IPS-11a (cell line): ENCODE results near the gene DDX59.
A peak's percentile ranks its signal among the peaks of the same experiment; 100 is the strongest.

ENCODE experiments used
- H3K4me3 ChIP-seq: one replicate; pipeline ENCODE4 v1.5.1; 2013; ENCODE audit warnings: low read depth, low read length, control low read depth

DDX59 gene

DNA sequence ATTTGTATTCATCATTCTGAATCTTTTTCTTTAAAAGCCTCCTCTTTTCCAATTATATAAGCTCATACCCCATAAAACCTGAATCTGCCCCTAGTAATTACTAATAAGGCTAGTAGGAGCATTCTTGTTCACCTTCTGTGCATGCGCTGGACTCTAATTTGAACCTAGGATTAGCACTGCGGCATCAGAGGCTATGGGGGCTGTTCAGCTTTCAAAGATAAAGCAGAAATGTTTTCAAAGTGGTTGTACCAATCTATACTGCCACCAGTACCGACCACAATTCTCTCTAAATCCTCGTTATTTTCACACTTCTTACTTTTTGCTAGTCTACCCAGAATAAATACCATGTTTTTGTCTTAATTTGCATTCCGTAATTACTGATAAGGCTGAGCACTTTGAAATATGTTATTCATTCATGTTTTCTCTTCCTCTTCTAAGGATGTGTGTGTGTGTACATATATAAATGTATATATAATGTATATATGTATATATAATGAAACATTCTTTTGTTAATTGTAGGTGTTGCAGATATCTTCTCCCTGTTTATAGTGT, 1.6 kb upstream of the DDX59 start:
- H3K4me3 ChIP-seq, result no peak overlapping the region

DNA sequence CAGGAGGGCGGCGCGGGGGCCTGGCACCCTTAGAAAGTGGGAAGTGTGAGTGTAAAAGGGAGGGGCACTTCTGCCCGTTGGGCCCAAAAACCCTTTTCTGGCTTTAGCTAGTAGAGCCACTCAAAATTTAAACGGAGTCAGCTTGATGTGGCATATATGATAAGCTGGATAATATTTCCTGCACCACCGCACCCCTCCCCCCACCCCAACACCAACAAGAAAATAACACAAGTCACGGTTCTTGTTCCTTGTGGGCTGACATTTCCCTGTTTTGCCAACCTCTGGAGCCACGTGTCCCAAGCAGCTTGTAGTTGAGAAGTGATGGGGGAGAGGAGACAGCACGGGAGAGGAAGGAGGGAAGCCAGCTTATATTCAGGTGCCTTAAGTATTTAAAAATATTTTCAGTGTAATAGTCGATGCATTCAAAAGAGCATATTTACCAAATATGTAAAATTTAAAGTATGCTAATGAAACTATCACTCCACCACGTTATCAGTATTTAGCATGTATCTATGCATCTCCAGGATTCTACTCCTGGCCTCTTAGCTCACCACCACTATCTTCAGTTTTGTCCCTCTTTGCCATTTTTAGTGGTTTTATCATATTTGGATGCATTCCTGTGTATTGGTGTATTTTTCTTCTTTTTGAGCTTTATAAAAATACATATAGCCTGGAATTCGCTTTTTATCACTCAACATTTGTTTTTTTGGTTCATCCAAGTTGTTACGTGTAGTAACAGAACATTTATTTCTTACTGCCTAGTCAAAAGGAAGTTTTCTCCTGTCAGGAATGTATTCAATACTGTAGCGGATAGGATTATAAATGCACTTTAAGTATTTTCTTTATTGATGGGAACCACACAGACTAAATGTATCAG, 773 bp upstream of the DDX59 start:
- peak overlapping the region; percentile 62 for H3K4me3 ChIP-seq

DNA sequence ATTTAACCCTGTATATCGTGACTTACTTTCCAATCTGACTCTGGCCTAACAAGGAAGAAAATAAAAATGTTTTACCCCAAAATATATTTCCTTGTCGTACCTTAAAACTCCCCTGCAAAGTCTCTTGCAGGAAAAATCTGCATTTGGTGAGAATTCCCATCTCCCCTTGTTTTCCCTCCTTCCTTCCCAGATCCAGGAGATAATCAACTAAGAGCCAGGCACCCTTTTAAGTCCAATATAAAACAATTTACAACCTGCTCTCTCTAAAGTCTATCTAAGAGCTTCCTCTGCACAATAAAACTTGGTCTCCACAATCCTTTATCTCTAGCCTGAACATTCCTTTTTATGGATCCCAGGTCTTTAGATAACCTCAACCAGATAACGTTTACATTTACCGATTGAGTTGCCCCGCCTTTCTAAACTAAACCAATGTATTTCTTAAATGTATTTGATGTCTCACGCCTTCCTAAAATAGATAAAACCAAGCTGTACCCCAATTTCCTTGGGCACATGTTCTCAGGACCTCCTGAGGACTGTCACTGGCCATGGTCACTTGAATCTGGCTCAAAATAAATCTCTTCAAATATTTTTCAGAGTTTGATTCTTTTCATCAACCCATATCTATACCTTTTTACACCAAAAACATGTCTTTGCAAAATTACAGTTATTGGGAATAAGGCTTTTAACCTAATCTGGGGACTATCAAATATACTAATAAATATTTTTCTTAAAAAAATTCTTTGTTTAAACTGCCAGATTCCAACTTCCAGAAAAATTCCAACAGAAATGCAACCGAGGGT, 993 bp downstream of the DDX59 start:
- peak overlapping the region; percentile 66 for H3K4me3 ChIP-seq

DNA sequence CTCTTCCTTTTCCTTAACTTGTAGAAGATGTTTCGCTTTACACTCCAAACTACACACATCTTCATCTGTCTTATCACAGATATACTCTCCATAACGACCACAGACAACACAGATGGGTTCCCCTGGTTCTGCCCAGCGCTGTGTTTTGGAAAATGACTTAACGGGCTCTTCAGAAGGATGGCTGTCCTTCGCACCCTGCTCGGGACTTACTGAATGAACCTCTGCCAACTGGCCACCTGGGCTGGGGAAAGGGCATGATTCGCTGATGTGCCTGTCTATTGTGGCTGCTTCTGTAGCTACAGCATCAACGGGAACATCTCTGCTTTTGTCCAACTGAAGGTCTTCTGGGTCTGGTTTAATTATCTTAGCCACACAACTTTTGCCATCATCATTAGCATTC, 3.4 kb downstream of the DDX59 start:
- no peak overlapping the region for H3K4me3 ChIP-seq

DNA sequence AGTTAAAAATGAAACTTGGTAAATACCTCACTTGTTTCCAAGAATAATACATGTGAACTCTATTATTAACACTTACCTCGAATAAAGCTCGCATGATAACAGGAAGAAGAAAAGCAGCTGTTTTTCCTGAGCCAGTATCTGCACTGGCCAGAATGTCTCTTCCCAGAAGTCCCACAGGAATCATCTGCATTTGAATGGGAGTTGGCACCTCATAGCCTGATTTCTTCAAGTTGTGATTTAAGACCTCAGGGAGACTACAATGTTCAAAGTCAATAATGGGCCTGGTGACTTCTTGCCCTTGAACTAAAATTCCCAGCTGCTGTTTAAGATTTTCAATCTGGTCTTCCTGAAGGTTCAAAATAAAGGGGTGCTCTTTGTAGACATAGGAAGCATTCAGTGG, 3.8 kb downstream of the DDX59 start:
- H3K4me3 ChIP-seq, result no peak overlapping the region

DNA sequence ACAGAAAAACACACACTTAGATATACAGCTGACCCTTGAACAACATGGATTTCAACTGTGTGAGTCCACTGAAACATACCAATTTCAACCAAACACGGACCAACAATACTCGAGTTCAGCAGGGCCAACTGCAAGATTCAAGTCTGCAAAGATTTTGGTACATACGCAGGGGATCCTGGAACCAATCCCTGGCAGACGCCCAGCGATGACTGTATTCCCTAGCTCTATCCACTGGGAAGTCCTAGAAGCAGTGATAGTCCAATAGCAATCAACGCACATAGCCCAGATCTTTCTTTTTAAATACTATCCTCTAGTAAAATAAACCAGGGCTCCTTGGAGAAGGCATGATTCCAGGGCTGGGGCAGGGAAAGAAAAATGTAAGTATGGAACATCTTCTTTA, 9.0 kb downstream of the DDX59 start:
- H3K4me3 ChIP-seq, result no peak overlapping the region

DNA sequence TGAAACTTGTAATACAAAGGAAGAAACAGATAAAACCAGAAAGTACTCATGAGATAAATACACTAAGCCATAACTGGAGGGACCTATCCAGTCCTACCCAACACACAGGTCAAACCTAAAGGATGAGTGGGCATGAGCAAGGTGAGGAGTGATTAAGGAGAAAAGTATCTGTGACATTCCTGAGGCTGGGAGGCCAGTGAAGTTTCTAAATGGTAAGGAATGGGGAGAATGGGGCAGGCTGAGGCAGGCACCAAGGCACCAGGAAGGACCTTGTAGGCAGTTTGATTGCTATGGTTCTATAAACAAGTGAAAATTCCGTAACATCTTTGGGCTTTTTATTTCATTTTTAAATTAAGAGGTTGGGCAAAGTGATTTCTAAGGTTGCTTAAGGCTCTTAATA, 10.4 kb downstream of the DDX59 start:
- no peak overlapping the region for H3K4me3 ChIP-seq

DNA sequence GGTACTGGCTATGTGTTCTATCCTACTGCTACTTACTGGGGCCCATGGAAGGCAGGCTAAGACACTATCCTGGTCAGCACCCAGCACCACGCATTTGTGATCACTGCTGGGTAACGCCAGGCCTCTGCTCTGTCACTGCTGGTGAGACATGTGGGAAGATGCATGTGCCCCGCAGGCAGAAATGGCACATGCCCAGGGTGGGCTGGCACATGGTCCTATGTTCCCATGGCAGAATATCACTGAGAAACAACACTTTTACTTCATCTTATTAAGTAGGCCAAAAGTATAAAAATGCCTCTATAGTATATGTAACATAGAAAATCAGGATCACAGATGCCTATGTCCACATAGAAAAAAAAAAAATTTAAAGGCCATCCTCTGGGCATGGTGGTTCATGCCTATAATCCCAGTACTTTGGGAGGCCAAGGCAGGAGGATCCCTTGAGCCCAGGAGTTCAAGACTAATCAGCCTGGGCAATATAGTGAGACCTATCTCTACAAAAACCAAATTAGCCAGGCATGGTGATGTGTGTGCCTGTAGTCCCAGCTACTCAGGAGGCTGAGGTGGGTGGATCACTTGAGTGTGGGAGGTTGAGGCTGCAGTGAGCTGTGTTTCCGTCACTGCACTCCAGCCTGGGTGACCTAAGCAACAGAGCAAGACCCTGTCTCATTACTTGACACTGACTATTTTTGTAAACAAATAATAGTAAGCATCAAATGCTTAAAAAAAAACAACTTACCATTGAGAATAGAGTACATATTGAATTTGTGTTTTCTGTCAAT, 11.5 kb downstream of the DDX59 start:
- H3K4me3 ChIP-seq, result no peak overlapping the region

DNA sequence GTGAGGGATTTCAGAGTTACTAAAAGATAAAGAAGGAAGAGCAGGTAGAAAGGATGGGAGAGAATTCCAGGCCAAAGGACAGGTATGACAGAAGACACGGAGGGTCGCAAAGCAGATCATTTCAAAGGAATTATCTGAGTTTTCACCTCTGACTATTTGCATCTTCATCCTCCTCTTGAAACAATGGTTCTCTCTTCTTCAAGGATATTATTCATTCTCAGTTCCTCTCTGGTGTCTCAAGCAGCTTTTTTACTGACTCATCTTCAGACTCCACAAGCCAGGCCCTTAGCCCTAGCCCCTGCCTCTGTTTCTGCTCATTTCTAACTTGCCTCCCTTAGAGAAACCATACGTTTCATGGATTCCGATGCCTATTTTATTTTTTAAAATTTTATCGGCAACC, 15.0 kb downstream of the DDX59 start:
- H3K4me3 ChIP-seq, result no peak overlapping the region

DNA sequence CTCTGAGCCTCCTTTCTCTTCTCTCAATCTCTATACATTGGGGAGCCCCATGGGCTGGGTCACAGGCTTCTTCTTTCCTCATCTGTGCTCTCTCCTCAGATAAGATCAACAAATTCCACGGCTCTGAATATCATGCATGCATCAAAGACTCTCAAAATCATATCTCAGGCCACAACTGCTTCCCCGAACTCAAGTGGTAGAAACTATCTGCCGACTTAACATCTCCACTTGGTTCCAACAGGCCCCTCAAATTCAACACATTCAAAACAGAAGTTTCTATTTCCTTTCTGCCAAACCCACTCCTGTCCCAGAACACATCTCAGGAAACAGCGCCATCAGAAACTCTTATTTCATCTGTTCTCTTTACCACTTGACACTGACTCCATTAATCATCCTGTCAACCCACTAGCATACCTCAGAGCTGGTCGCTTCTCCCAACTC, 16.7 kb downstream of the DDX59 start:
- no peak overlapping the region for H3K4me3 ChIP-seq

DNA sequence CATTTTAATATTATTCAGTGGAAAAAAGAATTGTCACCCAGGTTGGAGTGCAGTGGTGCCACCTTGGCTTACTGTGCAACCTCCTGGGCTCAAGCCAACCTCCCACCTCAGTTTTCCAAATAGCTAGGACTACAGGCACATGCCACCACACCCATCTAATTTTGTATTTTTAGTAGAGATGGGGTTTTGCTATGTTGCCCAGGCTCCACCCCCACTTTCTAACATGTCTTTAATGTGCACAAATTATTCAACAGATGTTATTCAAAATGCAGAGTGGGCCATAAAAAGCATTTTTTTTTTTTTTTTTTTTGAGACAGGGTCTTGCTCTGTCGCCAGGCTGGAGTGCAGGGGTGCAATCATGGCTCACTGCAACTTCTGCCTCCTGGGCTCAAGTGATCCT, 17.3 kb downstream of the DDX59 start:
- no peak overlapping the region for H3K4me3 ChIP-seq

DNA sequence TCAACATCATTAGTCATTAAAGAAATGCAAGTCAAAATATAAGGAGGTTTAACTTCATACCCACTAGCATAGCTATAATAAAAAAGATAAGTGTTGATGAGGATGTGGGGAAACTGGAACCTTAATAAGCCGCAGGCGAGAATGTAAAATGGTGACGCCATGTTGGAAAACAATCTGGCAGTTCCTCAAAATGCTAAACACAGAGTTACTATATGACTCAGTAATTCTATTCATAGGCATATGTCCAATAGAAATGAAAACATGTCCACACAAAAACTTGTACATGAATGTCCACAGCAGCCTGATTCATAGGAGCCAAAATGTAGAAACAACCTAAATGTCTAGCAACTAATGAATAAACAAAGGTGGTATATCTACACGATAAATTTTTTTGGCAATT, 23.2 kb downstream of the DDX59 start:
- H3K4me3 ChIP-seq, result no peak overlapping the region

DNA sequence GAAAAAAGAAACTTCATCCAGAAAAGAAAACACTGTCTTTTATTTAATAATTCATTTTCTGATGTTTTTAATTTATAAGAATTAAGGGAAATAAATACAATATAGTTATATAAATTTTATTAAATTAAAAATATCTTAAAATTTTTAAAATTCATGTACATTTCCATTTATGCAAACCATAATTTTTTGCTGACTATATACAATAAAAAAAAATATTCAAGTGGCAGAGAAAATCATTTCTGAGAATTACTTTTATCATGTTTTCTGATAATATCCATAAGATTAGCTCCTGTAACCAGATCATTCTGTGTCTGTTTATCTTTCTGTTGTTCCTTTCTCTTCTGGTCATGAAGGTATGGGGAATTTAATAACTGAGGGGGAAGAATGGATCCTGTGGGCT, 25.7 kb downstream of the DDX59 start:
- no peak overlapping the region for H3K4me3 ChIP-seq

DNA sequence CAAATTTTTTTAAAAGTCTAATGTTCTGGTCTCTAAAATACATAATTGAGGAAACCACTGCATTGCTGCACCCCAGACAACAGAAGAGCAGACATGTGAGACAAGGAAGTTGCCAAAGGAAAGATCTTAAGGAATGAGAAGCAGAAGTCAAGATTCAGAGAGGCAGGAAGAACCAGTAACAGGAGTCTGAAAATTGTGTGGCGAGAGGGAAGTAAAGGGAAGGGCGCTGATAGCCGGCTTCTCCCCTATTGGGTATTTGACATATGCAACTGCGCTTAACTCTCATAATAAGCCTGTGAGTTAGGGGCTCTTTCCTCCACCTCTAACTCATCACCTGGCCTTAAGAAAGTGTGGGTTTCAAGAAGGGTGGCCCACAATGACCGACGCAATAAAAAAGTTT, 27.2 kb downstream of the DDX59 start:
- no peak overlapping the region for H3K4me3 ChIP-seq

DNA sequence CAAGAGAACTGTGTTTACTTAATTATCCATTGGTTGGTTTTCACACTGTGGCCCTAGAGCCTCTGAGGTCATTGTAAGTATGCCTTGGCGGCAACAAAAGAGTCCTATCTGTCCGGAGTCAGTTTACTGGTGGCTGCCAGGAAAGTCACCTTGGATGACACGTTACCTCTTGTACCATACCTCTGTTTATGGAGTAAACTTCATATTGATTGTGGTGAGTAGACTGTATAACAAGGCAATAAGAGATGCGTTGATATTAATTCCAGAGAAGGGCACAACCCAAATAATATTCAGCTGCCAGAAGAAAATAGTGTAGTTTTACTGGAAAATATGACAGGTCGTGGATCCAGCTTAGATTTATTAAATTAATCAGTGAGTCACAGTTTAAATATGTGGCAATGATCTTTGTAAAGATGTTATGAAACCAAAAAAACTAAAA, 28.7 kb downstream of the DDX59 start:
- H3K4me3 ChIP-seq, result no peak overlapping the region

DNA sequence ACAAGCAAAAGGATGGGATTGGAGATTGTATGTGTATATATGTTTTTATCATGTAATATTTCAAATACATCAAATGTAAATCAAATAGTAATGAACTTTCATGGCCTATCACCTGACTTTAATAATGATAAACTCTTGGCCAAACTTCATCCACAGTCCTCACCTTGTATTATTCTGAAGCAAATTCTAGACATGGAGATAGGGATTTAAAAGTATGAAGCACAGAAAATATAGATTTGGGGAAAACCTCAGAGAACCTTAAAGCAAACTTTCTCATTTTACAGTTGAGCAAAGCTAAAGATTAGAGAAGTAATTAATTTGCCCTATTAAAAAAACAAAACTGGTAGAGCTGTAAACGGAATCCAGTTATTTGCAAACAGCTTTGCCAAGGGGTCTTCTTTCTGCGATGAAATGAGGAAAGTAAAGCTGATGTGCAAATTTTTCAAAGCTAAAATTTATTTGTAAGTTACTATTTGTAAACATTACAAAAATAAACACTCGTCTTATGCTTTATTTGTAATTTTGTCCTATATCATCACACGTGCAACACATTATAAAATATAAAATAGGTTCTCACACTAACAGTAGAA, 29.2 kb downstream of the DDX59 start:
- H3K4me3 ChIP-seq, result no peak overlapping the region

DNA sequence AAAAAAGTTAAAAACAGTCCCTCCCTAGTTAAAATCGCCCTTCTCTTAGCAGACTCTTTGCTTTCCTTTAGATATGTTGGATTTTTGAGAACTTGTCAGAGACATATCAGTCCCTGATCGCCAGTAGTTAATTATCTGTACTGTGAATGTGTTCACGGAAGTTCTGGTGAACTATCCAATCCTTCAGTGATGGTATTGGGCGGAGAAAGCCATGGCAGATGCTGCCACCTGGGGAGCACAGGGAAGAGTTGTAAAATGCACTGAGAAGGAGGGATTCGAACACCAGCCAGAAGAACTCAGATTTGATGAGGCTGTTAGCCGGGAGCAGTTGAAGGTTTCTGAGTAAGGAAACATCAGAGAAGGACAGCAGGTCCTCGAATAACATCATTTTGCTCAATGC, 31.6 kb downstream of the DDX59 start:
- H3K4me3 ChIP-seq, result no peak overlapping the region

DNA sequence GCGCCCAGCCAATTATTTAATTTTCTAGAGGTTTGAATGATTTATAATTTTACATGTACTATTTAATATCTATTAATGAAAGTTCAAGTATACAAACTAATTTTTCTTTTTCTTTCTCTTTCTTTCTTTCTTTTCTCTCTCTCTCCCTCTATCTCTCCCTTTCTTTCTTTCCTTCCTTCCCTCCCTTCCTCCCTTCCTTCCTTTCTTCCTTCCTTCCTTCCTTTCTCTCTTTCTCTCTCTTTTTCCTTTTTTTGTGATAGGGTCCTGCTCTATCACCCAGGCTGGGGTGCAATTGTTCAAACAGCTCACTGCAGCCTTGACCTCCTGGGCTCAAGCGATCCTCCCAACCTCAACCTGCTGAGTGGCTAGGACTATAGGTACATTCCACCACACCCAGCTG, 33.0 kb downstream of the DDX59 start:
- H3K4me3 ChIP-seq, result no peak overlapping the region

DNA sequence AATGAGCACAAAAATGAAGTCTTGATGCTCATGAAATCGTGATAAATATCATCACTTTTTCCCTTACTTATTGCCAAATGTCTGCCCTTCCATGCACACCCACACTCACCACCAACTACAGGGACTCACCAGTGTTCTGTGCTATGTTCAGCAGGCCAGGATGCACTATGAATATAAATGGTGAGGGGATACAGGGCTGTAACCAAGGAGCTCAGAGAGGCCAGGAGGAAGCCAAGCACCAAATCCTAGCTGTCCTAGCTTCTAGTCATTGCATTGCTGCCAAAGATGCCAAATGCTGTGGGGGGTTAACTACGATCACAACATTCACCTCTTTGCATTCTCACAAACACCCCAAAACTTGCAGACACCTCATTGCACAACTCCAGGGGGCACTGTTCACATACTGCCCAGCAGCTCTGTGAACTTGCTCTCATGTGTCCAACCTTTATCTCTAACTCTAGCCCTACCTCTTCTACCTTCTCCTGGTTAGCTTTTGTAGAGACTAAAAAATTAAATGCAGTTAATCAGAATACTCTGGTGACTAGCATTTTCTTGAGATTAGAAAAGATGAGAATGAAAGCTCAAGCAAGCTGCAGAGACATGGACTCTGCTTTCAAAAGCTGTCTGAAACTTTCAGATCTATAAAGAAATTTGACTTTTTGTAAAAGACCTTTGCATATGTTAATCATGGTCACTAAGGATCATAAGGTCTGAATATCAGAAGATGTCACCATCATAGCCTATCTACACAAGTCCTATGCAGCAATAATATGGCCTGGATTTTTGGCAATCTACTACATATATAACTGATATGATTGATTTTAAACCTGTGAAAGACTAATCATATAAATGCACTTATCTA, 35.2 kb downstream of the DDX59 start:
- no peak overlapping the region for H3K4me3 ChIP-seq

DNA sequence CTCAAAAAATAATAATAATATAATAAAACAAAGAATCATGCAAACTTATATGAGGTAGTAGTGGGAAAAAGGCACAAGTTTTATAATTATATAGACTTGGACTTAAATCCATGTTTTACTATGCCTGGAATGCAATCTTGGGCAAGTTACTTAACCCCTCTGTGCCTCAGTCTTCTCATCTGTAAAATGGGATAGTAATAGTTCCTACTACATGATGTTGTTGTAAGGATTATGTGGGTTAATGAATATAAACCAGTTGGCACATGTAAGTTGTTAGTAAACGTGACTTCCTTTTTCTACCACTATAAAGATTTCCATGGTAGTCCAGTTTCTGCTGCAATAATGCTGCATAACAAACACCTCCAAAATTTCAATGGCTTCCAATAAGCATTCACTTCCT, 38.3 kb downstream of the DDX59 start:
- H3K4me3 ChIP-seq, result no peak overlapping the region
